ENCODE results near the gene FNIP2. TPM values are rescaled to one million over a fixed set of nuclear protein-coding genes. Genes with fewer than 3 reads are reported as not detected.
A peak's percentile ranks its signal among the peaks of the same experiment; 100 is the strongest.

FNIP2 gene
- total RNA-seq, 2 donors from 2014 or later = 8.6 to 11.5 TPM

DNA sequence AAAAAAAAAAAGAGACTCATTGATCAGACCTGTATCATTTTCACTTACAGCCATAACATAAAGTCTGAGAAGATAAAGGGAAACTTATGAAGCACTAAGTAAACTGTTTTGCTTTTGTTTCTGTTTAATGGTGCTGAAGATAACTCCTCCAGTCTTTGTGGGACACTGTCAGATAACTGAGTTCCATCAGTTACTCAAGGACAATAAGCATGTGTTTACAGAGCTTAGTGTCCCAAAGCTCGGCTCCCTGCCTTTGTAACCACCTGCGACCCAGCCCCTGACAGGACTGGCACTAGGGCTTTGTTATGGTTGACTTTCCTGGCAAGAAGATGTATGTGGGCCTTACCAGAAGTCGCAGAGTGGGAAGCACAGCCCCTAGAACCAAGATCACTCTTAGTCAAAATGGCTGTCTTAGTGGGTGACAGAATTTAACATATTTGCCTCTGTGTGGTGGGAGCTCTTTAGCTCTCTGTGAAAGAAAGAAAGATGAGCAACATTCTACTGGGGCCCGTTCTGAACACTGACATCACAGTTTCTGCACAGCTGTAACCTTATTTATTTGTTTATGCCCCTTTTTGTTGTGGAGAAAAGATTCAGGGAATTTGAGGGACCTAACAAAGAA is 68.1 kb downstream of the FNIP2 start:
- peaks cover 2% of the 10 kb centered on the region for H3K36me3 Mint-ChIP-seq (ENCODE audit: low read depth)
- no peaks in the 10 kb centered on the region for H3K27me3 Mint-ChIP-seq (ENCODE audit: insufficient read depth)
- Histone ChIP-seq H3K4me1 (ENCODE audit: control insufficient read depth, insufficient read depth, low read length) (peaks cover 14% of the 10 kb centered on the region), H3K36me3 (ENCODE audit: control insufficient read depth, insufficient read depth, low read length) (no peaks in the 10 kb centered on the region), H3K9ac (ENCODE audit: extremely low read depth, low read length, poor library complexity, severe bottlenecking) (no peak overlapping the region), H3K27ac (ENCODE audit: low read depth, low read length) (no peak overlapping the region), H3K27me3 (ENCODE audit: control insufficient read depth, insufficient read depth, low read length, poor library complexity, severe bottlenecking) (no peaks in the 10 kb centered on the region), H3K9me3 (ENCODE audit: control insufficient read depth, low read length) (no peaks in the 10 kb centered on the region), H3K4me3 (ENCODE audit: low read length) (peak overlapping the region; percentile 21)
- H3K4me1 Mint-ChIP-seq = peaks cover 37% of the 10 kb centered on the region
- no peak for TF ChIP-seq CTCF (conservative IDR thresholded peaks at IDR 0.05)
- WGBS, 2 experiments (ENCODE audit: insufficient coverage in 1 of 2, insufficient read length in 1 of 2) = 64 to 100% methylated on average over 1 to 4 of the region's 4 CpGs
- no peaks in the 10 kb centered on the region for H3K9me3 Mint-ChIP-seq
- H3K27ac Mint-ChIP-seq = no peak overlapping the region
- no peak for DNase-seq
- H3K4me3 Mint-ChIP-seq = no peak overlapping the region

DNA sequence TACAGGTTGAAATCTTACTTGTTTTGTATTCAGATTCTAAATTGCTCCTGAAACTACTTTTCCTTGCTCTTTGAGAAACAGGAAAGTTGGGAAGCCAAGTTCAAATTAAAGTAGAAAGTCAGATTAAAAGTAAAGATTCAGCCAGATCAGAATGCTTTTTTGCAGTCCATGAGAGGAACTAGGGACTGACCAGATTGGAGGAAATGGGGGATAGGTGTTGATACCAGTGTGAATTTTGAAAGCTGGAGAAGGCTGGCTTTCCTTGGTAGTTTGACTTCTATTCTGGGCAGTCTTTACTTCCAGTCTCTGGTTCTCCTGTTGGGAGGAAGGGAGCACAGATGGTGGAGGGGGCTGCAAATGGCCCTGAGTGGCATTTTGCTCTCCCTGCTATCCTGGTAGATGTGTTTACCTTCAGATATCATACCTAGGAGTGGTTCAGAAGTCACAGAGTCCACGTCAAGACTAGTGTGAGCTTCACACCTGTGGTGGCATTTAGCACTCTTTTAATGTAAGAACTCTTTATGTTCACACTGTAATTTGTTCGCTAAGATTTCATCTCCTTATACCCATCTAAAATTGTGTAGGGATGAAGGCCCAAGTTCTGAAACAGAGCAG is 68.8 kb downstream of the FNIP2 start:
- Mint-ChIP-seq H3K27me3 (ENCODE audit: insufficient read depth) (no peaks in the 10 kb centered on the region), H3K36me3 (ENCODE audit: low read depth) (peaks cover 2% of the 10 kb centered on the region), H3K4me1 (peaks cover 37% of the 10 kb centered on the region), H3K27ac (peak overlapping the region; percentile 33), H3K9me3 (no peaks in the 10 kb centered on the region), H3K4me3 (no peak overlapping the region)
- WGBS, 2 experiments (ENCODE audit: insufficient coverage in 1 of 2, insufficient read length in 1 of 2) = 83 to 93% methylated on average over 1 to 2 of the region's 2 CpGs
- no peak overlapping the region for H3K27ac ChIP-seq (ENCODE audit: low read depth, low read length)
- DNase-seq = no peak
- H3K4me3 ChIP-seq (ENCODE audit: low read length) = peak overlapping the region; percentile 5
- no peak for TF ChIP-seq CTCF (conservative IDR thresholded peaks at IDR 0.05)
- no peaks in the 10 kb centered on the region for H3K36me3 ChIP-seq (ENCODE audit: control insufficient read depth, insufficient read depth, low read length)
- H3K27me3 ChIP-seq (ENCODE audit: control insufficient read depth, insufficient read depth, low read length, poor library complexity, severe bottlenecking) = no peaks in the 10 kb centered on the region
- no peaks in the 10 kb centered on the region for H3K9me3 ChIP-seq (ENCODE audit: control insufficient read depth, low read length)
- H3K9ac ChIP-seq (ENCODE audit: extremely low read depth, low read length, poor library complexity, severe bottlenecking) = no peak overlapping the region
- peaks cover 14% of the 10 kb centered on the region for H3K4me1 ChIP-seq (ENCODE audit: control insufficient read depth, insufficient read depth, low read length)

GRCh38 chr4:158840131-158840530 is 71.3 kb downstream of the FNIP2 start:
- no peaks in the 10 kb centered on the region for H3K27me3 Mint-ChIP-seq (ENCODE audit: insufficient read depth)
- H3K4me3 Mint-ChIP-seq = no peak overlapping the region
- no peaks in the 10 kb centered on the region for H3K36me3 ChIP-seq (ENCODE audit: control insufficient read depth, insufficient read depth, low read length)
- H3K9me3 Mint-ChIP-seq = no peaks in the 10 kb centered on the region
- no peak overlapping the region for H3K4me3 ChIP-seq (ENCODE audit: low read length)
- H3K27me3 ChIP-seq (ENCODE audit: control insufficient read depth, insufficient read depth, low read length, poor library complexity, severe bottlenecking) = no peaks in the 10 kb centered on the region
- no peak for TF ChIP-seq CTCF (conservative IDR thresholded peaks at IDR 0.05)
- no peaks in the 10 kb centered on the region for H3K9me3 ChIP-seq (ENCODE audit: control insufficient read depth, low read length)
- no peak overlapping the region for H3K27ac ChIP-seq (ENCODE audit: low read depth, low read length)
- H3K27ac Mint-ChIP-seq = no peak overlapping the region
- H3K4me1 ChIP-seq (ENCODE audit: control insufficient read depth, insufficient read depth, low read length) = peaks cover 14% of the 10 kb centered on the region
- WGBS, 2 experiments (ENCODE audit: insufficient coverage in 1 of 2, insufficient read length in 1 of 2) = 94 to 100% methylated on average over 4 of the region's 4 CpGs
- DNase-seq = no peak
- peaks cover 2% of the 10 kb centered on the region for H3K36me3 Mint-ChIP-seq (ENCODE audit: low read depth)
- no peak overlapping the region for H3K9ac ChIP-seq (ENCODE audit: extremely low read depth, low read length, poor library complexity, severe bottlenecking)
- peaks cover 32% of the 10 kb centered on the region for H3K4me1 Mint-ChIP-seq

Measured in endodermal cell (in vitro differentiated cells).